Muscle layer of duodenum (tissue), 2 donors: ENCODE data around the gene ZDHHC20.

Source experiments
- H3K27ac ChIP-seq: one replicate; pipeline ENCODE4 v1.7.0; 2013; ENCODE audit warnings: mild to moderate bottlenecking, low read length
- H3K27me3 ChIP-seq: one replicate; pipeline ENCODE4 v1.7.0; 2013; ENCODE audit warnings: low read depth, mild to moderate bottlenecking, control low read depth, low read length
- H3K36me3 ChIP-seq, 2 donors: one replicate each; pipeline ENCODE4 v1.7.0; 2013; ENCODE audit warnings: low read length in 2 of 2, control low read depth in 1 of 2, mild to moderate bottlenecking in 1 of 2; ENCODE audit not compliant: insufficient read depth in 2 of 2, control insufficient read depth in 1 of 2
- H3K4me1 ChIP-seq, 2 donors: one replicate each; pipeline ENCODE4 v1.7.0; 2013; ENCODE audit warnings: low read length in 2 of 2, mild to moderate bottlenecking in 2 of 2, control low read depth in 1 of 2, moderate library complexity in 1 of 2; ENCODE audit not compliant: insufficient read depth in 2 of 2, control insufficient read depth in 1 of 2
- H3K4me3 ChIP-seq, 2 donors: one replicate each; pipeline ENCODE4 v1.7.0; 2013; ENCODE audit warnings: low read length in 2 of 2, low read depth in 1 of 2, mild to moderate bottlenecking in 1 of 2
- H3K9me3 ChIP-seq, 2 donors: one replicate each; pipeline ENCODE4 v1.7.0; 2013; ENCODE audit warnings: low read length in 2 of 2, control low read depth in 1 of 2, mild to moderate bottlenecking in 1 of 2; ENCODE audit not compliant: control insufficient read depth in 1 of 2
- donor health status: healthy.

The ZDHHC20 gene

GRCh38 chr13:21466527-21466926 lies 7.4 kb upstream of the ZDHHC20 start:
- Histone ChIP-seq H3K36me3 (no peaks in the 10 kb centered on the region), H3K27ac (no peak overlapping the region), H3K4me1 (no peaks in the 10 kb centered on the region), H3K4me3 (no peak overlapping the region), H3K27me3 (no peaks in the 10 kb centered on the region), H3K9me3 (peaks cover 0 to 7% of the 10 kb centered on the region in 2 donors)

- no peaks in the 10 kb centered on the region for H3K4me1 ChIP-seq
- H3K27me3 ChIP-seq: no peaks in the 10 kb centered on the region
- H3K27ac ChIP-seq: no peak overlapping the region
Measured at GRCh38 chr13:21465710-21466160, 6.6 kb upstream of the ZDHHC20 start.

DNA sequence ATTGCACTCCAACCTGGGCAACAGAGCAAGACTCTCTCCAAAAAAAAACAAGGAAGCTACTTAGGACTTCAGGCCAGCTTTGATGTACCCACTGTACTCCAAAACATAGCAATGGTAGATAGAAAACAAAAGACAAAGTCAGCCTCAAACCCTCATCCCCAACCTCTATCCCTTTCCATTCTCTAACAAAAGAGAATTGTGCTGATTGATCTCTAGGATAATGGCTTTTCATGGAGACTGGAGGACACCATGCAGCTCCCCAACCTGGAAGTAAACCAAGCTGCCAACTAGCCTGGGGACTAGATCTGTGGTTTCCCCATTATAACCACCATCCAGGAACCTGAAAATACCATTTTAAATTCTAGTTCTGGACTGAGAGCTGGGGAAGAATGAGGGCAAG lies 4.3 kb upstream of the ZDHHC20 start:
- H3K36me3 ChIP-seq: no peaks in the 10 kb centered on the region
- no peak overlapping the region for H3K27ac ChIP-seq
- no peak overlapping the region for H3K4me3 ChIP-seq

More at GRCh38 chr13:21465710-21466160, 6.6 kb upstream of the ZDHHC20 start:
- H3K9me3 ChIP-seq: peaks cover 0 to 3% of the 10 kb centered on the region in 2 donors
- H3K4me3 ChIP-seq: no peak overlapping the region
- H3K36me3 ChIP-seq: no peaks in the 10 kb centered on the region

GRCh38 chr13:21461131-21461530 lies 2.0 kb upstream of the ZDHHC20 start:
- H3K4me1 ChIP-seq: peaks cover 0 to 12% of the 10 kb centered on the region in 2 donors
- no peaks in the 10 kb centered on the region for H3K9me3 ChIP-seq
- no peaks in the 10 kb centered on the region for H3K27me3 ChIP-seq
- H3K4me3 ChIP-seq: no peak overlapping the region
- H3K36me3 ChIP-seq: no peaks in the 10 kb centered on the region
- no peak overlapping the region for H3K27ac ChIP-seq

More for the DNA sequence above, 4.3 kb upstream of the ZDHHC20 start:
- no peaks in the 10 kb centered on the region for H3K9me3 ChIP-seq
- no peaks in the 10 kb centered on the region for H3K27me3 ChIP-seq
- peaks cover 0 to under 1% of the 10 kb centered on the region in 2 donors for H3K4me1 ChIP-seq

- Histone ChIP-seq H3K27me3 (no peaks in the 10 kb centered on the region), H3K4me3 (peak overlapping the region; percentile 89 to 96), H3K4me1 (peaks cover 0 to 12% of the 10 kb centered on the region in 2 donors), H3K9me3 (no peaks in the 10 kb centered on the region), H3K36me3 (no peaks in the 10 kb centered on the region), H3K27ac (peak overlapping the region; percentile 62)
Measured at GRCh38 chr13:21458451-21458812, 671 bp downstream of the ZDHHC20 start.

GRCh38 chr13:21453387-21454081 lies 5.6 kb downstream of the ZDHHC20 start:
- Histone ChIP-seq H3K9me3 (no peaks in the 10 kb centered on the region), H3K4me1 (peaks cover 0 to 12% of the 10 kb centered on the region in 2 donors), H3K4me3 (no peak overlapping the region), H3K27ac (no peak overlapping the region), H3K27me3 (no peaks in the 10 kb centered on the region), H3K36me3 (no peaks in the 10 kb centered on the region)

- Histone ChIP-seq H3K27ac (no peak overlapping the region), H3K4me3 (no peak overlapping the region), H3K4me1 (no peaks in the 10 kb centered on the region), H3K27me3 (no peaks in the 10 kb centered on the region), H3K36me3 (no peaks in the 10 kb centered on the region), H3K9me3 (no peaks in the 10 kb centered on the region)
Measured at GRCh38 chr13:21450936-21451335, 8.2 kb downstream of the ZDHHC20 start.

- Histone ChIP-seq H3K36me3 (no peaks in the 10 kb centered on the region), H3K4me3 (no peak overlapping the region), H3K27ac (no peak overlapping the region), H3K27me3 (no peaks in the 10 kb centered on the region), H3K4me1 (no peaks in the 10 kb centered on the region), H3K9me3 (no peaks in the 10 kb centered on the region)
Measured at GRCh38 chr13:21446656-21447055, 12.4 kb downstream of the ZDHHC20 start.

DNA sequence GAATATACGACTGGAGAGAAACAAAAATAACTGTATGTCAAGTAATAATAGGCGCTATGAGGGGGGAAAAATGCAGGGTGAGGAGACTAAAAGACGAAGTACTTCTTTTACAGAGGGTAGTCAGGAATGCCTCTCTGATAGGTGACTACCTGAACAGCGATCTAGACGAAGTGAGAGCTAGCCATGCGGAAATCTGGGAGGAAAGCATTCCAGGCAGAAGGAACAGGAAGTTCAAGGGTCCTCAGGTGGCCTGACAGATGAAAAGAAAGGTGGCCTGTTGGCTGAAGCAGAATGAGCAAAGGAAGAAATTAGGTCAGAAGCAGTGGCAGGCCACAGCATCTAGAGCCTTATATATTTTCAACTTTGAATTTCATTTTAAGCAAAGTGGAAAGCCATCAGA lies 13.3 kb downstream of the ZDHHC20 start:
- no peak overlapping the region for H3K4me3 ChIP-seq
- no peaks in the 10 kb centered on the region for H3K36me3 ChIP-seq
- no peak overlapping the region for H3K27ac ChIP-seq
- no peaks in the 10 kb centered on the region for H3K9me3 ChIP-seq
- H3K4me1 ChIP-seq: no peaks in the 10 kb centered on the region
- no peaks in the 10 kb centered on the region for H3K27me3 ChIP-seq

GRCh38 chr13:21443171-21443570 lies 15.9 kb downstream of the ZDHHC20 start:
- H3K27ac ChIP-seq: no peak overlapping the region
- no peaks in the 10 kb centered on the region for H3K36me3 ChIP-seq
- no peaks in the 10 kb centered on the region for H3K4me1 ChIP-seq
- H3K27me3 ChIP-seq: no peaks in the 10 kb centered on the region
- H3K4me3 ChIP-seq: no peak overlapping the region
- H3K9me3 ChIP-seq: peaks cover 0 to 3% of the 10 kb centered on the region in 2 donors

- Histone ChIP-seq H3K27me3 (no peaks in the 10 kb centered on the region), H3K4me1 (no peaks in the 10 kb centered on the region), H3K27ac (peak overlapping the region; percentile 63), H3K4me3 (no peak overlapping the region), H3K9me3 (peaks cover 0 to 11% of the 10 kb centered on the region in 2 donors), H3K36me3 (no peaks in the 10 kb centered on the region)
Measured at GRCh38 chr13:21436582-21436981, 22.5 kb downstream of the ZDHHC20 start.

DNA sequence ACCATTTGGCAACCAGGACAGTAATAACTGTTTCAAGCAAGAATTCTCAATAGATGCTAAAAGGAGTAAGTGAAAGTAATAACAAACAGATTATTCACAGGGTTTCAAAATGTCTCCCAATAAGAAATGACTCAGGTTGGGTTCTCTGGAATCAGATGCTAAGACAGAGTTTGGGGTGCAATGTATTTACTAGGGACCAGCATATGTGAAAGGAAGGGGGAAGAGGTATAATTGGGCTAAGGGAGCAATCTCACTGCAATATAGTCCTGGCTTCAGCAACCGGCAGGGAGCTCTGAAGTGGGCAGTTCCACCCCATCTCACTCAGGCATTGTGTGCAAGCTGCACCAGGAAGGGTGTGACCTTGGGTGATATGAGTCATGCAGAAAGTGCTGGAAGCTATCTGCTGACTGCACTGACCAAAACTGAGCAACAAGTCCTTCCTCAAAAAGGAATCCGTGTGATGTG lies 23.4 kb downstream of the ZDHHC20 start:
- Histone ChIP-seq H3K4me1 (no peaks in the 10 kb centered on the region), H3K4me3 (peak overlapping the region in 1 of 2 donors; percentile 11)

More for the DNA sequence above, 23.4 kb downstream of the ZDHHC20 start:
- Histone ChIP-seq H3K27me3 (no peaks in the 10 kb centered on the region), H3K27ac (peak overlapping the region; percentile 43), H3K36me3 (no peaks in the 10 kb centered on the region), H3K9me3 (peaks cover 0 to 11% of the 10 kb centered on the region in 2 donors)
